HEK293 (cell line): Measurements from ENCODE around the gene FASLG.

Experiments used
- CTCF ChIA-PET: fragments of 350-600 bp; formaldehyde crosslinking; extraction: SDS; loops from one replicate; lab custom pipeline; 2021; ENCODE audit warnings: antibody characterized with exemption; lab: Yijun Ruan, JAX
- POLR2A ChIA-PET: fragments of 300-600 bp; formaldehyde crosslinking; extraction: SDS; loops from one replicate; lab custom pipeline; 2020; ENCODE audit warnings: antibody characterized with exemption, inconsistent platforms; lab: Yijun Ruan, JAX
- H3K27ac ChIP-seq: fragments of 200-500 bp; sonication (Bioruptor generic); 2 replicates; pipeline ENCODE4 v1.5.1; 2014; ENCODE audit warnings: low read depth, low read length, control low read depth, inconsistent platforms; ENCODE audit errors: extremely low read depth
- H3K36me3 ChIP-seq, 2 experiments: fragments of 200-500 bp in 1 of 2; sonication (Bioruptor generic) in 1 of 2; 1 replicate in 1 of 2; 2 replicates in 1 of 2; pipeline ENCODE4 v1.5.1; 2014 to 2017; ENCODE audit warnings: inconsistent platforms in 2 of 2, low read length in 2 of 2; ENCODE audit not compliant: control insufficient read depth in 2 of 2, insufficient read depth in 1 of 2
- H3K4me1 ChIP-seq: fragments of 200-500 bp; sonication (Bioruptor generic); 2 replicates; pipeline ENCODE4 v1.5.1; 2014; ENCODE audit warnings: mild to moderate bottlenecking, low read length, inconsistent platforms; ENCODE audit not compliant: control insufficient read depth, insufficient read depth
- H3K4me3 ChIP-seq: 2 replicates; pipeline ENCODE4 v1.5.1; 2011; ENCODE audit warnings: low read depth, mild to moderate bottlenecking, control low read depth, low read length, moderate library complexity
- H3K9me3 ChIP-seq: fragments of 200-500 bp; sonication (Bioruptor generic); 2 replicates; pipeline ENCODE4 v1.5.1; 2014; ENCODE audit warnings: low read depth, low read length, inconsistent platforms; ENCODE audit not compliant: control insufficient read depth, insufficient read depth
- CTCF ChIP-seq: fragments of 450-650 bp; formaldehyde crosslinking; IDR thresholded peaks from 2 replicates; pipeline ENCODE4 v1.5.1; 2016; ENCODE audit warnings: missing biosample characterization, missing genetic modification characterization
- ELK4 ChIP-seq: IDR thresholded peaks from 2 replicates; pipeline ENCODE4 v1.6.1; 2011; ENCODE audit warnings: mild to moderate bottlenecking, low read depth, low read length, borderline replicate concordance
- HOXC10 ChIP-seq: sonication (generic); formaldehyde crosslinking; IDR thresholded peaks from 2 replicates; pipeline ENCODE4 v1.8.1; 2023; ENCODE audit warnings: mild to moderate bottlenecking, missing genetic modification reagents
- PATZ1 ChIP-seq: fragments of 450-650 bp; formaldehyde crosslinking; IDR thresholded peaks from 2 replicates; pipeline ENCODE4 v1.5.1; 2016; ENCODE audit warnings: missing biosample characterization, missing genetic modification characterization
- RBAK ChIP-seq: fragments of 450-650 bp; formaldehyde crosslinking; IDR thresholded peaks from 2 replicates; pipeline ENCODE4 v1.5.1; 2016; ENCODE audit warnings: missing biosample characterization, missing genetic modification characterization
- SCRT1 ChIP-seq: fragments of 450-650 bp; formaldehyde crosslinking; IDR thresholded peaks from 2 replicates; pipeline ENCODE4 v1.5.1; 2016; ENCODE audit warnings: missing biosample characterization, missing genetic modification characterization, borderline replicate concordance
- SP2 ChIP-seq: fragments of 450-650 bp; formaldehyde crosslinking; IDR thresholded peaks from 2 replicates; pipeline ENCODE4 v1.5.1; 2016; ENCODE audit warnings: missing biosample characterization, missing genetic modification characterization
- TCF7L2 ChIP-seq: IDR thresholded peaks from 2 replicates; pipeline ENCODE4 v1.6.1; 2011; ENCODE audit warnings: low read depth, mild to moderate bottlenecking, inconsistent platforms, low read length, moderate library complexity, borderline replicate concordance
- ZBTB26 ChIP-seq: fragments of 450-650 bp; formaldehyde crosslinking; optimal IDR thresholded peaks from 2 replicates; pipeline ENCODE3; 2016; ENCODE audit warnings: missing biosample characterization, mild to moderate bottlenecking, missing genetic modification characterization
- ZEB2 ChIP-seq: fragments of 450-650 bp; formaldehyde crosslinking; IDR thresholded peaks from 2 replicates; pipeline ENCODE4 v1.5.1; 2016; ENCODE audit warnings: missing biosample characterization, missing genetic modification characterization
- ZFP37 ChIP-seq: fragments of 450-650 bp; formaldehyde crosslinking; IDR thresholded peaks from 2 replicates; pipeline ENCODE4 v1.5.1; 2016; ENCODE audit warnings: missing biosample characterization, missing genetic modification characterization
- ZNF324 ChIP-seq: fragments of 450-650 bp; formaldehyde crosslinking; IDR thresholded peaks from 2 replicates; pipeline ENCODE4 v1.5.1; 2016; ENCODE audit warnings: missing biosample characterization, missing genetic modification characterization
- ZNF426 ChIP-seq: fragments of 450-650 bp; formaldehyde crosslinking; IDR thresholded peaks from 2 replicates; pipeline ENCODE4 v1.5.1; 2017; ENCODE audit warnings: missing biosample characterization, missing genetic modification characterization, mild to moderate bottlenecking, inconsistent platforms, moderate library complexity
- ZNF488 ChIP-seq: fragments of 450-650 bp; formaldehyde crosslinking; IDR thresholded peaks from 2 replicates; pipeline ENCODE4 v1.5.1; 2016; ENCODE audit warnings: missing biosample characterization, missing genetic modification characterization
- ZNF558 ChIP-seq: fragments of 450-650 bp; formaldehyde crosslinking; IDR thresholded peaks from 2 replicates; pipeline ENCODE4 v1.5.1; 2016; ENCODE audit warnings: missing biosample characterization, missing genetic modification characterization
- ZNF580 ChIP-seq: fragments of 450-650 bp; formaldehyde crosslinking; IDR thresholded peaks from 2 replicates; pipeline ENCODE4 v1.5.1; 2016; ENCODE audit warnings: missing biosample characterization, missing genetic modification characterization
- ZNF600 ChIP-seq: fragments of 450-650 bp; formaldehyde crosslinking; IDR thresholded peaks from 2 replicates; pipeline ENCODE4 v1.5.1; 2016; ENCODE audit warnings: missing biosample characterization, missing genetic modification characterization
- ZNF623 ChIP-seq: fragments of 450-650 bp; formaldehyde crosslinking; IDR thresholded peaks from 2 replicates; pipeline ENCODE4 v1.5.1; 2016; ENCODE audit warnings: missing biosample characterization, missing genetic modification characterization
- ZNF639 ChIP-seq: fragments of 450-650 bp; formaldehyde crosslinking; IDR thresholded peaks from 2 replicates; pipeline ENCODE4 v1.5.1; 2016; ENCODE audit warnings: missing biosample characterization, missing genetic modification characterization
- ZNF660 ChIP-seq: fragments of 450-650 bp; IDR thresholded peaks from 2 replicates; pipeline ENCODE4 v1.5.1; 2018; ENCODE audit warnings: missing biosample characterization, mild to moderate bottlenecking, missing genetic modification characterization
- ZSCAN18 ChIP-seq: fragments of 450-650 bp; formaldehyde crosslinking; IDR thresholded peaks from 2 replicates; pipeline ENCODE4 v1.5.1; 2016; ENCODE audit warnings: missing biosample characterization, missing genetic modification characterization

The FASLG gene

GRCh38 chr1:172704420-172705210 lies 45.7 kb downstream of the FASLG start (continued):
- no peak for TF ChIP-seq ZNF488 (tag by site-specific recombination)
- TF ChIP-seq RBAK: no peak
- TF ChIP-seq ZSCAN18 (tag by site-specific recombination): no peak
- TF ChIP-seq CTCF (tag by site-specific recombination): no peak

- POLR2A ChIA-PET: no interaction called here
- H3K4me3 ChIP-seq: no peak overlapping the region
- CTCF ChIA-PET: interaction anchor here (1.7 kb wide), 1 partner anchor 11 kb away, joined by 11 read pairs; no protein-coding TSS in a partner anchor
- no peaks in the 10 kb centered on the region for H3K9me3 ChIP-seq
- H3K36me3 ChIP-seq: no peaks in the 10 kb centered on the region
- no peak overlapping the region for H3K27ac ChIP-seq
- TF ChIP-seq ZNF660 (tag by site-specific recombination) (no peak), TCF7L2 (peak; percentile 54; the same call in 1 of the 2 replicates)
- H3K4me1 ChIP-seq: no peaks in the 10 kb centered on the region
These were observed 49.5 kb downstream of the FASLG start for GRCh38 chr1:172708452-172708851.

- Histone ChIP-seq H3K4me3 (no peak overlapping the region), H3K4me1 (no peaks in the 10 kb centered on the region), H3K27ac (no peak overlapping the region), H3K9me3 (no peaks in the 10 kb centered on the region), H3K36me3 (no peaks in the 10 kb centered on the region)
- ChIA-PET CTCF (no interaction called here), POLR2A (no interaction called here)
- no peak for TF ChIP-seq SP2 (tag by site-specific recombination)
- TF ChIP-seq ZNF324 (tag by site-specific recombination): no peak
- no peak for TF ChIP-seq ZNF426 (tag by site-specific recombination)
- no peak for TF ChIP-seq ZNF600
- TF ChIP-seq PATZ1 (tag by site-specific recombination): no peak
- TF ChIP-seq ZNF580 (tag by site-specific recombination): no peak
- no peak for TF ChIP-seq SCRT1 (tag by site-specific recombination)
- no peak for TF ChIP-seq ZBTB26 (tag by site-specific recombination)
- no peak for TF ChIP-seq ZFP37 (tag by site-specific recombination)
- TF ChIP-seq ZEB2 (tag by site-specific recombination): no peak
- no peak for TF ChIP-seq HOXC10 (CRISPR knock-in tag)
- TF ChIP-seq ZNF639 (tag by site-specific recombination): no peak
- TF ChIP-seq ZNF623 (tag by site-specific recombination): no peak
- no peak for TF ChIP-seq ELK4
- TF ChIP-seq ZNF558 (tag by site-specific recombination): no peak
These were observed 52.7 kb downstream of the FASLG start for GRCh38 chr1:172711558-172711957.
